Osteocyte (in vitro differentiated cells): ENCODE data around the gene RND1. TPM values are rescaled to one million over a fixed set of nuclear protein-coding genes. Genes with fewer than 3 reads are reported as not detected.
A peak's percentile ranks its signal among the peaks of the same experiment; 100 is the strongest.

Experiments
- DNase-seq: peaks from one replicate; pipeline ENCODE4 v3.0.0; 2021; ENCODE audit warnings: mixed read lengths; ENCODE audit not compliant: unreplicated experiment; ENCODE audit errors: extremely low spot score
- H3K27ac Mint-ChIP-seq: one replicate; pipeline ENCODE4 v1.8.0; 2021; ENCODE audit warnings: mild to moderate bottlenecking, mixed read lengths; ENCODE audit not compliant: unreplicated experiment
- H3K27me3 Mint-ChIP-seq: one replicate; pipeline ENCODE4 v1.8.0; 2021; ENCODE audit warnings: mixed read lengths; ENCODE audit not compliant: unreplicated experiment
- H3K36me3 Mint-ChIP-seq: one replicate; pipeline ENCODE4 v1.8.0; 2021; ENCODE audit warnings: mixed read lengths; ENCODE audit not compliant: unreplicated experiment
- H3K4me1 Mint-ChIP-seq: one replicate; pipeline ENCODE4 v1.8.0; 2021; ENCODE audit warnings: mixed read lengths; ENCODE audit not compliant: unreplicated experiment
- H3K4me3 Mint-ChIP-seq: one replicate; pipeline ENCODE4 v1.8.0; 2021; ENCODE audit warnings: mild to moderate bottlenecking, moderate library complexity, mixed read lengths; ENCODE audit not compliant: unreplicated experiment
- H3K9me3 Mint-ChIP-seq: one replicate; pipeline ENCODE4 v1.8.0; 2021; ENCODE audit warnings: mixed read lengths; ENCODE audit not compliant: unreplicated experiment
- CTCF ChIP-seq: fragments of 200-600 bp; sonication (generic); IDR thresholded peaks from 2 replicates; pipeline ENCODE4 v1.5.0; 2021; ENCODE audit warnings: antibody characterized with exemption, mild to moderate bottlenecking, moderate library complexity
- total RNA-seq: library from RNA; stranded (reverse); gene quantifications from 2 replicates; pipeline ENCODE4 v1.2.1, GENCODE V29; 2021

The RND1 gene
- total RNA-seq, 1 donor from 2014 or later: 0.89 TPM

- H3K4me3 Mint-ChIP-seq: no peak overlapping the region
- no peaks in the 10 kb centered on the region for H3K27me3 Mint-ChIP-seq
- peaks cover 43% of the 10 kb centered on the region for H3K36me3 Mint-ChIP-seq
- no peak overlapping the region for H3K27ac Mint-ChIP-seq
- no peaks in the 10 kb centered on the region for H3K9me3 Mint-ChIP-seq
- no peaks in the 10 kb centered on the region for H3K4me1 Mint-ChIP-seq
- DNase-seq: no peak
- TF ChIP-seq CTCF: no peak
Measured at GRCh38 chr12:48827513-48828096, 38.1 kb downstream of the RND1 start.

- Mint-ChIP-seq H3K9me3 (no peaks in the 10 kb centered on the region), H3K27me3 (no peaks in the 10 kb centered on the region), H3K4me3 (no peak overlapping the region), H3K36me3 (peaks cover 37% of the 10 kb centered on the region), H3K4me1 (no peaks in the 10 kb centered on the region), H3K27ac (no peak overlapping the region)
- TF ChIP-seq CTCF: no peak
- no peak for DNase-seq
Measured at GRCh38 chr12:48827026-48827425, 38.6 kb downstream of the RND1 start.

GRCh38 chr12:48826209-48826855 lies 39.3 kb downstream of the RND1 start:
- no peaks in the 10 kb centered on the region for H3K27me3 Mint-ChIP-seq
- H3K36me3 Mint-ChIP-seq: peaks cover 36% of the 10 kb centered on the region
- no peak overlapping the region for H3K4me3 Mint-ChIP-seq
- H3K4me1 Mint-ChIP-seq: no peaks in the 10 kb centered on the region
- no peak for TF ChIP-seq CTCF
- no peaks in the 10 kb centered on the region for H3K9me3 Mint-ChIP-seq
- no peak for DNase-seq
- peak overlapping the region; percentile 45 for H3K27ac Mint-ChIP-seq

- Mint-ChIP-seq H3K4me1 (peaks cover 6% of the 10 kb centered on the region), H3K9me3 (no peaks in the 10 kb centered on the region), H3K4me3 (no peak overlapping the region), H3K36me3 (peaks cover 27% of the 10 kb centered on the region), H3K27ac (no peak overlapping the region), H3K27me3 (no peaks in the 10 kb centered on the region)
- no peak for DNase-seq
- TF ChIP-seq CTCF: no peak
Measured at GRCh38 chr12:48824905-48825304, 40.8 kb downstream of the RND1 start.

GRCh38 chr12:48824112-48824511 lies 41.6 kb downstream of the RND1 start:
- Mint-ChIP-seq H3K36me3 (peaks cover 19% of the 10 kb centered on the region), H3K4me1 (peaks cover 10% of the 10 kb centered on the region), H3K4me3 (no peak overlapping the region), H3K27ac (no peak overlapping the region), H3K9me3 (no peaks in the 10 kb centered on the region), H3K27me3 (no peaks in the 10 kb centered on the region)
- TF ChIP-seq CTCF: no peak
- no peak for DNase-seq
